ENCODE results near the gene FAM53A.

DNA sequence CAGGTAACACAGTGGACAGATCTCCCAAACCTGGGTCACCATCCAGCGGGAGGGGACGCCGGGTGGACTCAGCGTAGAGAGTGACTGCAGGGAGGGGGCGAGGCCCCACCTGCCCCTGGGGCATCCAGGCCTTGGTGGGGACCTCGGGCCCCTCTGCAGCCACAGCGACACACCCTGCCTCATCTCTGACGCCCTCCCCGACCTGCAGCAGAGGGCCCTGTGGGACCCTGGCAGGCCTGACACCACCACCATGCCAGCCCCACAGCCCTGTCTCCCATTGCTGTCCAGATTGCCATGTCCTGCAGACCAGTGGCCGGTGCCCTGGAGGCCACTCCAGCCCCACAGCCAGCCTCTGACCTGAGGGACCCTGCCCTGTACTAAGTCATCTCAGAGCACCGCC is 45.2 kb downstream of the FAM53A start:
- TF ChIP-seq, protein P1, sequence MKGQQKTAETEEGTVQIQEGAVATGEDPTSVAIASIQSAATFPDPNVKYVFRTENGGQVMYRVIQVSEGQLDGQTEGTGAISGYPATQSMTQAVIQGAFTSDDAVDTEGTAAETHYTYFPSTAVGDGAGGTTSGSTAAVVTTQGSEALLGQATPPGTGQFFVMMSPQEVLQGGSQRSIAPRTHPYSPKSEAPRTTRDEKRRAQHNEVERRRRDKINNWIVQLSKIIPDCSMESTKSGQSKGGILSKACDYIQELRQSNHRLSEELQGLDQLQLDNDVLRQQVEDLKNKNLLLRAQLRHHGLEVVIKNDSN (IDR thresholded peaks at IDR 0.05) = no peak
- TF ChIP-seq ZBTB7A (IDR thresholded peaks at IDR 0.05; ENCODE audit: low read depth) (no peak), CREB1 (IDR thresholded peaks at IDR 0.05; ENCODE audit: low read depth) (no peak), RAD21 (IDR thresholded peaks at IDR 0.05; ENCODE audit: low read depth) (no peak), EP300 (IDR thresholded peaks at IDR 0.05; ENCODE audit: borderline replicate concordance) (no peak), TCF12 (IDR thresholded peaks at IDR 0.05; ENCODE audit: low read depth) (no peak), TEAD4 (IDR thresholded peaks at IDR 0.05) (no peak), TAF1 (IDR thresholded peaks at IDR 0.05; ENCODE audit: low read depth) (no peak), FOXM1 (IDR thresholded peaks at IDR 0.05; ENCODE audit: borderline replicate concordance, low read depth) (no peak), CEBPB (IDR thresholded peaks at IDR 0.05) (no peak), YY1 (IDR thresholded peaks at IDR 0.05; ENCODE audit: low read depth) (no peak)
- TF ChIP-seq, protein P2, sequence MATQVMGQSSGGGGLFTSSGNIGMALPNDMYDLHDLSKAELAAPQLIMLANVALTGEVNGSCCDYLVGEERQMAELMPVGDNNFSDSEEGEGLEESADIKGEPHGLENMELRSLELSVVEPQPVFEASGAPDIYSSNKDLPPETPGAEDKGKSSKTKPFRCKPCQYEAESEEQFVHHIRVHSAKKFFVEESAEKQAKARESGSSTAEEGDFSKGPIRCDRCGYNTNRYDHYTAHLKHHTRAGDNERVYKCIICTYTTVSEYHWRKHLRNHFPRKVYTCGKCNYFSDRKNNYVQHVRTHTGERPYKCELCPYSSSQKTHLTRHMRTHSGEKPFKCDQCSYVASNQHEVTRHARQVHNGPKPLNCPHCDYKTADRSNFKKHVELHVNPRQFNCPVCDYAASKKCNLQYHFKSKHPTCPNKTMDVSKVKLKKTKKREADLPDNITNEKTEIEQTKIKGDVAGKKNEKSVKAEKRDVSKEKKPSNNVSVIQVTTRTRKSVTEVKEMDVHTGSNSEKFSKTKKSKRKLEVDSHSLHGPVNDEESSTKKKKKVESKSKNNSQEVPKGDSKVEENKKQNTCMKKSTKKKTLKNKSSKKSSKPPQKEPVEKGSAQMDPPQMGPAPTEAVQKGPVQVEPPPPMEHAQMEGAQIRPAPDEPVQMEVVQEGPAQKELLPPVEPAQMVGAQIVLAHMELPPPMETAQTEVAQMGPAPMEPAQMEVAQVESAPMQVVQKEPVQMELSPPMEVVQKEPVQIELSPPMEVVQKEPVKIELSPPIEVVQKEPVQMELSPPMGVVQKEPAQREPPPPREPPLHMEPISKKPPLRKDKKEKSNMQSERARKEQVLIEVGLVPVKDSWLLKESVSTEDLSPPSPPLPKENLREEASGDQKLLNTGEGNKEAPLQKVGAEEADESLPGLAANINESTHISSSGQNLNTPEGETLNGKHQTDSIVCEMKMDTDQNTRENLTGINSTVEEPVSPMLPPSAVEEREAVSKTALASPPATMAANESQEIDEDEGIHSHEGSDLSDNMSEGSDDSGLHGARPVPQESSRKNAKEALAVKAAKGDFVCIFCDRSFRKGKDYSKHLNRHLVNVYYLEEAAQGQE (IDR thresholded peaks at IDR 0.05; ENCODE audit: low read depth) = no peak
- TF ChIP-seq, protein P3, sequence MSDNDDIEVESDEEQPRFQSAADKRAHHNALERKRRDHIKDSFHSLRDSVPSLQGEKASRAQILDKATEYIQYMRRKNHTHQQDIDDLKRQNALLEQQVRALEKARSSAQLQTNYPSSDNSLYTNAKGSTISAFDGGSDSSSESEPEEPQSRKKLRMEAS (IDR thresholded peaks at IDR 0.05) = no peak
